Measurements from ENCODE around the gene SRGAP3. TPM values are rescaled to one million over a fixed set of nuclear protein-coding genes. Genes with fewer than 3 reads are reported as not detected.

The SRGAP3 gene
- total RNA-seq, 1 experiment from 2014 or later = 1.3 TPM

DNA sequence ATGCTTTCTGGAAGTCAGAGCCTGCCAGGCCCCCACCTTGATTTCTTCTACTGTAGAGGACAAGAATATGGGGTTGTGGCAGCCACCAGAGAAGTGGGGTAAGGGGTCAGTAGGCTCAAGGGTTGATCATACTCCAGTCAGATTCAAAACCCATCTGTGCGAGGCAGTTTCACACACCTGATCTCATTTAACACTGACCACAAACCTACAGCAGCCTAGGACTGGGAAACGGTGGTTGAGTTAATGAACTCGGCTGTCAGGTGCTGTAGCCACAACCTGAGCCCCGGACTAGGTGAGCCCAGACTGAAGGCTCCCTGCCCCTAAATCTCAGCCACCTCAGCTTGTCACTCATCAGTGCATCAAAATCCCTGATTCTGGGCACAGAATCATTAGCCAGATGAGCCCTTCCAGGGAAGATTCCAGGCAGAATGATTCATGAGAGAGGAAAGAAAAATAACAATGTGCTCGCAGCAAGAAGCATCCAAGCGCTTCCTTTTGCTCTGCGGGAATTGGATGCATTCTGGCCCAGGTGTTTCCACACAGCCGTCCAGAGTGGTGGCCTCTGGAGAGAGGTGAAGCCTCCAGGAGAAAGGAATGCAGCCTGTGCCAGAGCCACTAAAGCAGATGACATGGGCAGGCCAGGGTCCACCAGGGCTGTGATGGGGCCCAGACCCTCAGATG, 102.1 kb downstream of the SRGAP3 start:
- Histone ChIP-seq H3K4me2 (ENCODE audit: low read depth, low read length, poor library complexity, severe bottlenecking) (no peak overlapping the region), H3K9me2 (replicated peaks; ENCODE audit: insufficient read depth, low read length) (no peaks in the 10 kb centered on the region), H3K9me3 (ENCODE audit: low read length) (no peaks in the 10 kb centered on the region)

DNA sequence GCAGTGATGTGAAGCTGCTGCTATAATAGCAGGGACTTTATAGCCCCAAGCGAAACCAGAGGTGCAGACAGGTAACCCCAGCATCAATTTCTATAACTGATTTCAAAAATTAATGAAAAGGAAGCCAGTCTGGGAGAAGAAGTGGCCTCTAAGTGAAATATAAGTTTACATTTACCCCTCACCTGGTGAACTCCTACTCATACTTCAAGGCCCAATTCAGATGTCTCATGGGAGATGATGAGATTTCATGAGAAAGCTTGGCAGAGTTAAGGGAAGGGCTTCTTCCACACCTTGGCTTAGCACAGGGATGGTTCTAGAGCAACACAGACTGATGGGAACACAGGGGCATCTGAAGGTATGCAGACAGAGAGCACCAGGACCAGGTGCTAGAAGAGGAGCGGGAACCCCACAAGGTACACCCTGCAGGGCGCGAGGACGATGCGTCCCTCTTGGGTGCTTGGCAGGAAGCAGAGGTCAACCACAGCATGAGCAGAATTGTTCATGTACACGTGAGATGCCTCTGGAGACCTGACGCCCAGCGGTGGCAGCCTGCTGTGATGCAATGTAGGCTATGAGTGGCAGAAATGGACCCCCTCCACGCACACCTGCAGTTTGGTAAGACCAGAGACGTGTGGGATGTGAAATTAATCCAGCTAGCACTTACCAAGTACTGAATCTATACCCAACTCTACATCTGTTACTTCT, 102.9 kb downstream of the SRGAP3 start:
- H3K36me3 ChIP-seq (ENCODE audit: insufficient read depth, low read length) = no peaks in the 10 kb centered on the region
- DNase-seq = peak; percentile 58

More for the DNA sequence above, 102.1 kb downstream of the SRGAP3 start:
- no peaks in the 10 kb centered on the region for H4K20me1 ChIP-seq (ENCODE audit: insufficient read depth, low read depth, low read length)
- H3K27ac ChIP-seq (ENCODE audit: low read length) = no peak overlapping the region
- H2AFZ ChIP-seq (ENCODE audit: low read length) = no peak overlapping the region
- no peaks in the 10 kb centered on the region for H3K36me3 ChIP-seq (ENCODE audit: insufficient read depth, low read length)
- DNase-seq = no peak
- H3K4me1 ChIP-seq (ENCODE audit: low read length) = peaks cover 11% of the 10 kb centered on the region
- no peak overlapping the region for H3K4me3 ChIP-seq (ENCODE audit: low read length)
- H3K79me2 ChIP-seq (ENCODE audit: low read length) = no peaks in the 10 kb centered on the region
- no peak overlapping the region for H3K9ac ChIP-seq (ENCODE audit: low read length)
- H3K27me3 ChIP-seq (ENCODE audit: low read length) = 0 out of 2 replicates have a peak, but pooled peaks cover 2% of the 10 kb centered on the region

DNA sequence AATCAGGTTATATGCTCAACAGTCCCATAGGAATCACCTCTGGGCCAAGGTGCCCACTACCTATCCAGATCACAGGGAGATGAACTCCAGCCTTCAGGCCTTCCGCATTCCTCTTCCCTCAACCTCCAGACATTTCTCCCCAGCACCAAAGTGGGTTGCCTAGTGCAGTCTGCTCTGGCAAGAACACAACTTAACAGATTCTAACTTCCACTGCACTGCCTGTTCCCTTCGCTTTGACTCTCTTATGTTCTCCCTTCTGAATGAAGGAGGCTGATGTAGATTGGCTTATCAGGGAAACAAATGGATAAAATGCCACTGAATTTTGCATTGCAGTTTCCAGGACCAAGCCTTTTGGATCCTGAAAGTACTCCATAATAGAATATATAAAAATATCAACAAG, 106.3 kb downstream of the SRGAP3 start:
- no peaks in the 10 kb centered on the region for H3K9me2 ChIP-seq (replicated peaks; ENCODE audit: insufficient read depth, low read length)
- DNase-seq = no peak
- H3K27me3 ChIP-seq (ENCODE audit: low read length) = 0 out of 2 replicates have a peak, but pooled peaks cover 4% of the 10 kb centered on the region
- H3K4me3 ChIP-seq (ENCODE audit: low read length) = no peak overlapping the region
- H3K27ac ChIP-seq (ENCODE audit: low read length) = no peak overlapping the region
- no peaks in the 10 kb centered on the region for H3K9me3 ChIP-seq (ENCODE audit: low read length)
- no peak overlapping the region for H2AFZ ChIP-seq (ENCODE audit: low read length)
- no peaks in the 10 kb centered on the region for H3K79me2 ChIP-seq (ENCODE audit: low read length)
- H3K4me1 ChIP-seq (ENCODE audit: low read length) = peaks cover 11% of the 10 kb centered on the region
- no peaks in the 10 kb centered on the region for H3K36me3 ChIP-seq (ENCODE audit: insufficient read depth, low read length)
- H3K9ac ChIP-seq (ENCODE audit: low read length) = no peak overlapping the region
- no peak overlapping the region for H3K4me2 ChIP-seq (ENCODE audit: low read depth, low read length, poor library complexity, severe bottlenecking)
- H4K20me1 ChIP-seq (ENCODE audit: insufficient read depth, low read depth, low read length) = no peaks in the 10 kb centered on the region

More for the DNA sequence above, 102.9 kb downstream of the SRGAP3 start:
- H2AFZ ChIP-seq (ENCODE audit: low read length) = no peak overlapping the region
- no peak overlapping the region for H3K4me3 ChIP-seq (ENCODE audit: low read length)
- peaks cover 11% of the 10 kb centered on the region for H3K4me1 ChIP-seq (ENCODE audit: low read length)
- no peak overlapping the region for H3K4me2 ChIP-seq (ENCODE audit: low read depth, low read length, poor library complexity, severe bottlenecking)
- H3K27ac ChIP-seq (ENCODE audit: low read length) = no peak overlapping the region
- H3K27me3 ChIP-seq (ENCODE audit: low read length) = 0 out of 2 replicates have a peak, but pooled peaks cover 2% of the 10 kb centered on the region
- no peaks in the 10 kb centered on the region for H3K79me2 ChIP-seq (ENCODE audit: low read length)
- no peaks in the 10 kb centered on the region for H3K9me3 ChIP-seq (ENCODE audit: low read length)
- no peak overlapping the region for H3K9ac ChIP-seq (ENCODE audit: low read length)
- H4K20me1 ChIP-seq (ENCODE audit: insufficient read depth, low read depth, low read length) = no peaks in the 10 kb centered on the region
- no peaks in the 10 kb centered on the region for H3K9me2 ChIP-seq (replicated peaks; ENCODE audit: insufficient read depth, low read length)

DNA sequence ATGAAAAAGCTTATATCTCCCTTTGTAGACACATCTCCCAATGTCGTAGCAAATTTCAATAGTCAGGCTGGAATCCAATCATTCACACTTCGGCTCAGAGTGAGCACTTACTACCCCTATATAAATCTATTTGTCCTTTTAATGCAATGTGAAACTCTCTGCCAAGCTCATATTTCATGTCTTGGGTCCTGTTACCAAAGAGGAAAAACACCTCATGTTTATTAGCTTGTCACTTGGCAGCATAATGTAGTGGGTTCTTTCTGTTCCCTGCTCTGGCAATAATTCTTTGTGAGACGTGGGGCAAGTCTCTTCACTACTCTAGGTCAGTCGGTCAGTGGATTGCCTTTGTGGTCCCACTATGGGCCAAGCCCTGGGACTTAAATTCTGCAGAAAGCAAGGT, 107.1 kb downstream of the SRGAP3 start:
- Histone ChIP-seq H3K27ac (ENCODE audit: low read length) (no peak overlapping the region), H3K9me3 (ENCODE audit: low read length) (no peaks in the 10 kb centered on the region), H3K79me2 (ENCODE audit: low read length) (no peaks in the 10 kb centered on the region), H3K4me2 (ENCODE audit: low read depth, low read length, poor library complexity, severe bottlenecking) (no peak overlapping the region), H3K9ac (ENCODE audit: low read length) (no peak overlapping the region), H2AFZ (ENCODE audit: low read length) (no peak overlapping the region), H3K4me3 (ENCODE audit: low read length) (no peak overlapping the region), H3K4me1 (ENCODE audit: low read length) (peaks cover 11% of the 10 kb centered on the region), H3K9me2 (replicated peaks; ENCODE audit: insufficient read depth, low read length) (no peaks in the 10 kb centered on the region), H3K27me3 (ENCODE audit: low read length) (0 out of 2 replicates have a peak, but pooled peaks cover 4% of the 10 kb centered on the region), H3K36me3 (ENCODE audit: insufficient read depth, low read length) (no peaks in the 10 kb centered on the region), H4K20me1 (ENCODE audit: insufficient read depth, low read depth, low read length) (no peaks in the 10 kb centered on the region)
- DNase-seq = no peak

DNA sequence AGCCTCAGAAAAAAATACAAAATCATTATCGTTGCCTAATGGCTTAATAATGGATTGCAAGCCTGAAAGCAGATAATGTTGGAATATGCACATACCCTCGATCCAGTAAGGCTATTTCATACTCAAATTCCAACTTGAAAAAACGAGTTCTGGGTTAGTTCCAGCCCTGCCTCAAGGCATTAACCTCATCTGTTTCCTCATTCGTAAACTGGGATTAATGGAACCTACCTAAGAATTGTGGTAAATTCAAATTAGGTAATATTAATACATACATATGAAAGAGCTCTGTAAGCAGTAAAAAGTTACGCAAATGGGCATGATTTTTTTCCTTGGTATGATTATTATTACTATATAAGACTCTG, 107.5 kb downstream of the SRGAP3 start:
- H3K4me1 ChIP-seq (ENCODE audit: low read length) = peaks cover 9% of the 10 kb centered on the region
- no peaks in the 10 kb centered on the region for H4K20me1 ChIP-seq (ENCODE audit: insufficient read depth, low read depth, low read length)
- 0 out of 2 replicates have a peak, but pooled peaks cover 4% of the 10 kb centered on the region for H3K27me3 ChIP-seq (ENCODE audit: low read length)
- no peaks in the 10 kb centered on the region for H3K9me2 ChIP-seq (replicated peaks; ENCODE audit: insufficient read depth, low read length)
- no peak overlapping the region for H3K9ac ChIP-seq (ENCODE audit: low read length)
- H2AFZ ChIP-seq (ENCODE audit: low read length) = no peak overlapping the region
- no peak for DNase-seq
- no peaks in the 10 kb centered on the region for H3K79me2 ChIP-seq (ENCODE audit: low read length)
- no peaks in the 10 kb centered on the region for H3K9me3 ChIP-seq (ENCODE audit: low read length)
- no peak overlapping the region for H3K27ac ChIP-seq (ENCODE audit: low read length)
- no peak overlapping the region for H3K4me2 ChIP-seq (ENCODE audit: low read depth, low read length, poor library complexity, severe bottlenecking)
- H3K4me3 ChIP-seq (ENCODE audit: low read length) = no peak overlapping the region
- H3K36me3 ChIP-seq (ENCODE audit: insufficient read depth, low read length) = no peaks in the 10 kb centered on the region

DNA sequence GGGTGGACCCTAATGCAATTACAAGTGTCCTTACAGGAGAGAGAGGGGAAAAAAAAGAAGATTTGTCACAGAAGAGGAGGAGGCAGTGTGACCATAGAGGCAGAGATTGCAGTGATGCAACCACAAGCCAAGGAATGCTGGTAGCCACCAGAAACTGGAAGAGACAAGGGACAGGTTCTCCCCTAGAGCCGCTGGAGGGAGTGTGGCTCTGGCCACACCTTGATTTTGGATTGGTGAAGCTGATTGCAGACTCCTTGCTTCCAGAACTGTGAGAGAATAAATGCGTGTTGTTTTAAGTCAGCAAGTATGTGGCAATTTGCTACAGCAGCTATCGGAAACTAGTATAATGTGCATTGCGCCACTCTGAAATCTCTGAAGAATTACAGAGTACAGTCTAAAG, 110.1 kb downstream of the SRGAP3 start:
- Histone ChIP-seq H3K4me1 (ENCODE audit: low read length) (no peaks in the 10 kb centered on the region), H3K27me3 (ENCODE audit: low read length) (0 out of 2 replicates have a peak, but pooled peaks cover 4% of the 10 kb centered on the region), H3K79me2 (ENCODE audit: low read length) (no peaks in the 10 kb centered on the region), H3K9me2 (replicated peaks; ENCODE audit: insufficient read depth, low read length) (no peaks in the 10 kb centered on the region), H4K20me1 (ENCODE audit: insufficient read depth, low read depth, low read length) (no peaks in the 10 kb centered on the region), H3K9me3 (ENCODE audit: low read length) (no peaks in the 10 kb centered on the region), H3K27ac (ENCODE audit: low read length) (no peak overlapping the region), H3K4me3 (ENCODE audit: low read length) (no peak overlapping the region), H3K9ac (ENCODE audit: low read length) (no peak overlapping the region), H3K4me2 (ENCODE audit: low read depth, low read length, poor library complexity, severe bottlenecking) (no peak overlapping the region), H2AFZ (ENCODE audit: low read length) (no peak overlapping the region), H3K36me3 (ENCODE audit: insufficient read depth, low read length) (no peaks in the 10 kb centered on the region)
- no peak for DNase-seq

DNA sequence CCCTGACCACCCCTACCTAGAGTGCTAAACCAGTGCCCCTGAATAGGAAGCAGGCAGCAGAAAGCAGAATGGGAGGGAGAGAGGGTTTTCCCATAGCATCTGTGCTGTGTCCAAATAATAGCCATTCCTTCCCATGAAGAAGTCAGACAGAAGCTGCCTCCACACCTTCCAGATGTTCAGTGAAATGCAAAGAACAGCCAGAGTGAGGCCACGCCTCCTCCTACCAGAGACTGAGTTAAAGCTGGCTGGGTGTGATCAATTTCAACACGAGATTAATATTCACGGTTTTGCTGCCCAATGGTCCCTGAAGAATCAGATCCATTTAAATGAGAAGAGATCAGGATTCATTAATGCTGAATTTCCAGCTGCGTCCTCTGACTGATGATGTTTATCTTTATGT, 111.8 kb downstream of the SRGAP3 start:
- H3K4me2 ChIP-seq (ENCODE audit: low read depth, low read length, poor library complexity, severe bottlenecking) = no peak overlapping the region
- H3K27ac ChIP-seq (ENCODE audit: low read length) = no peak overlapping the region
- H3K4me3 ChIP-seq (ENCODE audit: low read length) = no peak overlapping the region
- no peaks in the 10 kb centered on the region for H3K9me3 ChIP-seq (ENCODE audit: low read length)
- H3K79me2 ChIP-seq (ENCODE audit: low read length) = no peaks in the 10 kb centered on the region
- no peak overlapping the region for H2AFZ ChIP-seq (ENCODE audit: low read length)
- no peak for DNase-seq
- H3K9me2 ChIP-seq (replicated peaks; ENCODE audit: insufficient read depth, low read length) = no peaks in the 10 kb centered on the region
- H3K4me1 ChIP-seq (ENCODE audit: low read length) = no peaks in the 10 kb centered on the region
- H4K20me1 ChIP-seq (ENCODE audit: insufficient read depth, low read depth, low read length) = no peaks in the 10 kb centered on the region
- no peaks in the 10 kb centered on the region for H3K36me3 ChIP-seq (ENCODE audit: insufficient read depth, low read length)
- H3K27me3 ChIP-seq (ENCODE audit: low read length) = 0 out of 2 replicates have a peak, but pooled peaks cover 2% of the 10 kb centered on the region
- no peak overlapping the region for H3K9ac ChIP-seq (ENCODE audit: low read length)

DNA sequence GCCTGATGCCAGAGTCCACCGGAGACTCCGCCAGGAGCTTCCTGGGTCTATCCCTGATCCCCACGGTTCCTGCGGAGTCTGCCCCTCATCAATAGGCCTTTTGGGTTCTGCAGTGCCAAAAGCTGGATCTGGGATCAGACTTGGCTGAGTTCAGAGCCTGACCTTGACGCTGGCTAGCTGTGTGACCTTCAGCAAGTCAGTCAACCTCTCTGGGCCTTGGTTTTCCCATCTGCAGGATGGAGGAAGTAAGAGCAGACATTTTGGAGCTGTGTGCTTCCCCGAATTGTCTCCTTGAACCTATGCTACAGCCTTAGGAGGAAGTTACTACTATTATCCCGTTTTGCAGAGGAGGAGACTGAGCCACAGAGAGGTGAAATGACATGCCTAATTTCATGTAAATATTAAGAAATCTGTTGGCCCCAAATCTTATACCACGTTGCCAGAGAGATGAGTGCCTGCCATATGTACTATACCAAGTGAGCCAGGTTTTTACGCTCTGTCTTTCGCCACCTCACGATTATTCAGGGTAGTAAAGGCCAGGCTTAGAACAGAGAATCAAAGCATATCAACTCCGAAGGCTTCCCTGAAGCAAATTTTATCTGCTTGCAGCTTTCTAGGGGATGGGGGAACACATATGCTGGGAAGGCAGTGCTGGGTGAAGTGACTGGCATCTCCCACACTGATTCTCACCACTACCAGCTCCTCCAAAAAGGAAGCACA, 112.5 kb downstream of the SRGAP3 start:
- Histone ChIP-seq H3K4me1 (ENCODE audit: low read length) (no peaks in the 10 kb centered on the region), H4K20me1 (ENCODE audit: insufficient read depth, low read depth, low read length) (no peaks in the 10 kb centered on the region), H3K4me3 (ENCODE audit: low read length) (no peak overlapping the region), H3K9me3 (ENCODE audit: low read length) (no peaks in the 10 kb centered on the region), H3K27ac (ENCODE audit: low read length) (no peak overlapping the region), H3K9ac (ENCODE audit: low read length) (no peak overlapping the region), H3K9me2 (replicated peaks; ENCODE audit: insufficient read depth, low read length) (no peaks in the 10 kb centered on the region), H2AFZ (ENCODE audit: low read length) (no peak overlapping the region), H3K79me2 (ENCODE audit: low read length) (no peaks in the 10 kb centered on the region), H3K36me3 (ENCODE audit: insufficient read depth, low read length) (no peaks in the 10 kb centered on the region), H3K4me2 (ENCODE audit: low read depth, low read length, poor library complexity, severe bottlenecking) (no peak overlapping the region), H3K27me3 (ENCODE audit: low read length) (0 out of 2 replicates have a peak, but pooled peaks cover 2% of the 10 kb centered on the region)
- DNase-seq = no peak

All from Karpas-422 (cell line).